ENCODE data around the gene CABCOCO1.

DNA sequence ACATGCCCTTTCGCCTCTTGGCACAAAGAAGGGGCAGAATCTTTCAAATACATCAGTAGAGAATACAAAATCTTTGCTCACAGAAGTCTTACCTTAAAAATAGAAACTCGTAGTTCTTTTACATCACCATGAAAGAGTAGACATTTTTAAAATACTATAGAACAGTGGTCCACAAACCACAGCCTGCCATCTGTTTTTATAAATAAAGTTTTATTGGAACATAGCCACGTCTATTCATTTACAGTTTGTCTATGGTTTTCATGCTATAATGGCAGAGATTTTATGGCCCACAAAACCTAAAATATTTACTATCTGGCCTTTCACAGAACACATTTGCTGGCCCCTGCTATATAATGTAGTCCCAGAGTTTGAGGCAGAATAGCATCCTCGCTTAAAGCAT is 46.1 kb upstream of the CABCOCO1 start:
- TF ChIP-seq, protein P1, sequence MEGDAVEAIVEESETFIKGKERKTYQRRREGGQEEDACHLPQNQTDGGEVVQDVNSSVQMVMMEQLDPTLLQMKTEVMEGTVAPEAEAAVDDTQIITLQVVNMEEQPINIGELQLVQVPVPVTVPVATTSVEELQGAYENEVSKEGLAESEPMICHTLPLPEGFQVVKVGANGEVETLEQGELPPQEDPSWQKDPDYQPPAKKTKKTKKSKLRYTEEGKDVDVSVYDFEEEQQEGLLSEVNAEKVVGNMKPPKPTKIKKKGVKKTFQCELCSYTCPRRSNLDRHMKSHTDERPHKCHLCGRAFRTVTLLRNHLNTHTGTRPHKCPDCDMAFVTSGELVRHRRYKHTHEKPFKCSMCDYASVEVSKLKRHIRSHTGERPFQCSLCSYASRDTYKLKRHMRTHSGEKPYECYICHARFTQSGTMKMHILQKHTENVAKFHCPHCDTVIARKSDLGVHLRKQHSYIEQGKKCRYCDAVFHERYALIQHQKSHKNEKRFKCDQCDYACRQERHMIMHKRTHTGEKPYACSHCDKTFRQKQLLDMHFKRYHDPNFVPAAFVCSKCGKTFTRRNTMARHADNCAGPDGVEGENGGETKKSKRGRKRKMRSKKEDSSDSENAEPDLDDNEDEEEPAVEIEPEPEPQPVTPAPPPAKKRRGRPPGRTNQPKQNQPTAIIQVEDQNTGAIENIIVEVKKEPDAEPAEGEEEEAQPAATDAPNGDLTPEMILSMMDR (IDR thresholded peaks at IDR 0.05) = no peak
- no peak for TF ChIP-seq POLR2A (IDR thresholded peaks at IDR 0.05)
